Measurements from ENCODE around the gene CD1B.
"Not testable (repeated sequence)": the region's sequence is repeated elsewhere in the genome, so short reads cannot be mapped to it uniquely, and the experiment has no call there.

The CD1B gene

DNA sequence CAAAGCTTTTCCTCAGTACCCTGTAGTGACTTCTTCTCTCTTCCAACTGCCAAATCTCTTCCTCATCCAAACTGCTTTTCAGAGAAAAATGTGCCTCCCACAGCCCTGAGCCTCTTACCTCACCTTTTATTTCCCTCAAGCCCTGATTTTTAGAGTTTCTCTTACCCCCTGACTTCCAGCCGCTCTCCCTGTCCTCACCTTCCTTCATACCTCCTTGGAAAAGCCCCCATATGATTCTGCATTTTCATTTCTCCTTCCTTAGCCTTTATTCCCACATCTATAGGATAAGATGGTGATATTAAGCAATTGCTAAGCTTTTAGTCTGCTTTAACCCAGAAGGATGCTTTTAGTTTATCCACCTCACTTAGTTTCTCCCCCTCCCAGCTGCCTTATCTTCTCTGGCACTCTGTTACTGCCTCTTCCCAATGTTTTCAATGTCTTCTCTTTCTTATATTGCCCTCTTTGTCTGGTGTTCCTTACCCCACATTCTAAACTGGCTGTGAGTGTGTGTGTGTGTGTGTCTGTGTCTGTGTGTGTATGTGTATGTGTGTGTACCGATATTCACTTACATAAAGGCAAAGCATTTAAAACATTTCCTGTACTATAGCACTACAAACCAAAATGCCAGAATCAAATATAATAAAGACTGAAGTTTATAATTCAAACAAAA lies at the start of gene CD1B:
Gene CD1B, minus strand, starts transcription at position 51 of the 670 bp plus-strand sequence. CDS start 108 bp downstream, outside the sequence.
- no peak for DNase-seq (ENCODE audit: low read depth in 1 of 2, low spot score in 1 of 2)

GRCh38 chr1:158374860-158375259 lies 43.5 kb upstream of the CD1B start:
- no peak for DNase-seq (ENCODE audit: low read depth in 1 of 2, low spot score in 1 of 2)

- DNase-seq (ENCODE audit: low read depth in 1 of 2, low spot score in 1 of 2), result not testable (repeated sequence)
Observed at GRCh38 chr1:158374101-158374500, 42.8 kb upstream of the CD1B start.

DNA sequence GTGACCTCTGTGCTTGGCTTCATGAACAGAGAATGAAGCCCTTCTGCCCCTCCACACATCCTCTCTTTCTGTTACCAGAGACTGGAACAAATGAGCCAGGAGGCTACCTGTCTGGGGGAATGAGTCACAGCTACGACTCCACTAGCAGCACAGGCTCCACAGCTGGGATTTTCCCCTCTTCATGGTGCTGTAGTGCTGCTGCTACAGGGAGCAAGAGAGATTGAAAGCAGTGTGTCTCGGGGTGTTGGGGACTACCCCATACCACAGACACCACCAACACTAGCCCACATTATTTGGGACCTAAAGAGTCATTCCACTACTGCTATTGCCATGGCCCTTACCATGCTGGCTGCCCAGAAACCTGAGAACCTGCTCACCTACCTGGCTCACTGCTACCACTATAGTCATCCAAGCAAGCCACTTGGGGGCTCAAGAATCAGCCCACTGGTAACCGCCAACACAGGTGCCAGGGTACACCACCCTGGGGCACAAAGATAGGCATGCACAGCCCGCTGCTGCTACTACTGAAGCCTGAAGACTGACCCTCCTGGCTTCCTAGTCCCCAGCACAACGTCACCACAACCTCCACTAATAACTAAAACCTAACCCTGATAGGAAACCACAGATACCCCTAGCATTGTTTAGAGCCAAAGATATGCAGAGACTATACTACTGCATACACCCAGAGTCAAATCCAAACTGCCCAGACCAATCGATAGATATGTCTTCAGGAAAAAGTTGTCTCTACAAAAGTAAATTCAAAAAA lies 40.0 kb upstream of the CD1B start:
- peak in 1 of 2 donors; percentile 30 for DNase-seq (ENCODE audit: low read depth in 1 of 2, low spot score in 1 of 2)

- no peak for DNase-seq (ENCODE audit: low read depth in 1 of 2, low spot score in 1 of 2)
Observed at GRCh38 chr1:158366783-158367182, 35.5 kb upstream of the CD1B start.

GRCh38 chr1:158362941-158363340 lies 31.6 kb upstream of the CD1B start:
- no peak for DNase-seq (ENCODE audit: low read depth in 1 of 2, low spot score in 1 of 2)

DNA sequence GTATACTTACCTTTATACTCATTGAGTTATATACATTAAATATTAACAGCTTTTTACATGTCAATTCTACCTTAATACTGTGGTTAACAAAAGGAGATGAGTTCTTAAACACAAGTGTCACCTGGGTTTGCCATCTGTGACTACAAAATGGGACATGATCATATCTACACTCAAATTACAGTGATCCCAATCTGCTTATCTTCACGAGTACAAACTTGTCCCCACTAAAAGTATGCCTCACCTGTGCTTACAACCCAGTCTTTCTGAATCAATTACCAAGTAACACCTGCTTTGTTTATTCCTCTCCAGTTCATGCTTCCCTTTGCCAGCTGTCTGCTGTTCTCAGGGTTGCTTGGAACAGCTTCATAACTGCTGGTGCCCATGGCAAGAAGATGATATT lies 31.2 kb upstream of the CD1B start:
- DNase-seq (ENCODE audit: low read depth in 1 of 2, low spot score in 1 of 2), result no peak

DNA sequence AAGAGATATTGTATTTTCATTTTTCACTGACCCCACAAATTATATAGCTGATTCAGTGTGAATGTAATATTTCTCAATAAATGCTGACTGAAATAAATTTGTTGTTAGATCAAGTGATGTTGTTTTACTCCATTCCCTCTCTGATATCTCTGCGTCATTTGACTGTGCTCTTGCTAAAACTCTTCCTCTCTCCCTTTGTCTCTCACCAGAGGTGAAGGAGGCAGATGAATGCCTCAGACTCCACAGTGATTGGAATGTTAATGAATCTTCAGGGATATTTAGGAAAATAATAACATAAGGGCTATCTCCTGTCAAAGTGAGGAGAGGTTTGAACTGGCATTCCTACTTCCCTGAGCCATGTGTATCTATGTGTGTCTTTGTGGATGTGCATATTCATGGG lies 26.1 kb upstream of the CD1B start:
- DNase-seq (ENCODE audit: low read depth in 1 of 2, low spot score in 1 of 2), result no peak

GRCh38 chr1:158356616-158357015 lies 25.3 kb upstream of the CD1B start:
- no peak for DNase-seq (ENCODE audit: low read depth in 1 of 2, low spot score in 1 of 2)

DNA sequence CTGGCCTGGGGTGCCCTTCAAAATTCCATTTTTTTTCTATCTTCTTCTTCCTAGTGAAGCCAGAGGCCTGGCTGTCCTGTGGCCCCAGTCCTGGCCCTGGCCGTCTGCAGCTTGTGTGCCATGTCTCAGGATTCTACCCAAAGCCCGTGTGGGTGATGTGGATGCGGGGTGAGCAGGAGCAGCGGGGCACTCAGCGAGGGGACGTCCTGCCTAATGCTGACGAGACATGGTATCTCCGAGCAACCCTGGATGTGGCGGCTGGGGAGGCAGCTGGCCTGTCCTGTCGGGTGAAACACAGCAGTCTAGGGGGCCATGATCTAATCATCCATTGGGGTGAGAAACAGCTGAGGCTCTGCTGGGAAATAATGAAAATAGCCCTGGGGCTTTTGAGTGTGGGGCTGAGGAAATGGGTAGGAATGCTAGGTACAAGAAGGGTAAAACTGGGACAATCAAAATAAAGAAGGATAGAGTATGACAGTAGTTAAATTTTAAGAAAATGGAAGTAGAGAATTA lies 24.5 kb upstream of the CD1B start:
- DNase-seq (ENCODE audit: low read depth in 1 of 2, low spot score in 1 of 2), result no peak

- no peak for DNase-seq (ENCODE audit: low read depth in 1 of 2, low spot score in 1 of 2)
Observed at GRCh38 chr1:158354255-158354654, 22.9 kb upstream of the CD1B start.

DNA sequence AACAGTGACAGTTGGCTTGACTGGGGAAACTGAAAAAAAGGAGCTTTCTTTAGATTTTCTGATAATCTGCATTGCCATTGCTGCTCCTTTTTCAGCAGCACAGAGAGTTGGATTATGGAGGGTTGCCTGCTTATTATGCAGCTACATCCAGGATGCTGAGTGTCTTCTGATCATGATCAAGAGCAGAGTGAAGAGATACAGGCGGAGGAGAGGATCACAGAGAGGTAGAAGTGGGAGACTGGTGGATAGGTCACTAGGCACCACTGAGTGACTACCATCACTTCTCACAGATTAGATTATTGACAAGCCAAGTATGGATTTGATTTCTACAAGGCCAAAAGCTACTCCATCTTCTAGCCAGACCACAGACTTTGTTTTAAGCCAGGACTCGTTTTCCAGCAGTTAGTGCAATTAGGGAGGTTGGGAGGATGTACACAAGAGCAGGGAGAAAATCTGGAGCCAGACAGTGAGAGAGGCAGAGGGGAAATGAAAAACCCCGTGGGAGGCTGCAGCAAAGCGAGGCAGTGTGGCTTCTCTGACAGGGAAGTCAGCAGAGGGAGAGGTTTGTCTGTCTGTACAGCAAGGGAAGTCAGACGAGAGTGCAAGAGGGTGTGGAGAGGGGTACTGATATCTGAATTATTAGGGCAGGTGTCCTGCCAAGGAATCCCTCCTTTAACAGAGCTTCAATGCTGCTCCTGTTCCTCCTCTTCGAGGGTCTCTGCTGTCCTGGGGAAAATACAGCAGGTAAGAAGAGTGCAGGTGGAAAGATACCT lies 22.2 kb upstream of the CD1B start, which contains the start of gene CD1E:
Gene CD1E, plus strand, starts transcription at position 592 of the 773 bp plus-strand sequence. Its CDS starts 95 bp downstream, at position 687.
- no peak for DNase-seq (ENCODE audit: low read depth in 1 of 2, low spot score in 1 of 2)

- not testable (repeated sequence) for DNase-seq (ENCODE audit: low read depth in 1 of 2, low spot score in 1 of 2)
Observed at GRCh38 chr1:158348946-158349345, 17.6 kb upstream of the CD1B start.

GRCh38 chr1:158336413-158336812 lies 5.1 kb upstream of the CD1B start:
- not testable (repeated sequence) for DNase-seq (ENCODE audit: low read depth in 1 of 2, low spot score in 1 of 2)

DNA sequence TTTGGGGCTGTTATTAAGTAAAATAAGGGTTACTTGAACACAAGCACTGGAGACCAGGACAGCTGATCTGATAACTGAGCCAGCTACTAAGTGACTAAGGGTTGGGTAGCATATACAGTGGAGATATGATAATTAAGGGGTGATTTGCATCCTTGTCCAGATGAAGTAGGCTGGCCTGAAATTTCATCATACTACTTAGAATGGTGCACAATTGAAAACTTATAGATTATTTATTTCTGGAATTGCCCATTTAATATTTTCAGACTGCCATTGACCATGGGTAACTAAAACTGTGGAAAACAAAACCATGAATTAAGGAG lies 3.8 kb upstream of the CD1B start:
- DNase-seq (ENCODE audit: low read depth in 1 of 2, low spot score in 1 of 2), result no peak

- no peak for DNase-seq (ENCODE audit: low read depth in 1 of 2, low spot score in 1 of 2)
Observed at GRCh38 chr1:158334526-158335212, 3.3 kb upstream of the CD1B start.

DNA sequence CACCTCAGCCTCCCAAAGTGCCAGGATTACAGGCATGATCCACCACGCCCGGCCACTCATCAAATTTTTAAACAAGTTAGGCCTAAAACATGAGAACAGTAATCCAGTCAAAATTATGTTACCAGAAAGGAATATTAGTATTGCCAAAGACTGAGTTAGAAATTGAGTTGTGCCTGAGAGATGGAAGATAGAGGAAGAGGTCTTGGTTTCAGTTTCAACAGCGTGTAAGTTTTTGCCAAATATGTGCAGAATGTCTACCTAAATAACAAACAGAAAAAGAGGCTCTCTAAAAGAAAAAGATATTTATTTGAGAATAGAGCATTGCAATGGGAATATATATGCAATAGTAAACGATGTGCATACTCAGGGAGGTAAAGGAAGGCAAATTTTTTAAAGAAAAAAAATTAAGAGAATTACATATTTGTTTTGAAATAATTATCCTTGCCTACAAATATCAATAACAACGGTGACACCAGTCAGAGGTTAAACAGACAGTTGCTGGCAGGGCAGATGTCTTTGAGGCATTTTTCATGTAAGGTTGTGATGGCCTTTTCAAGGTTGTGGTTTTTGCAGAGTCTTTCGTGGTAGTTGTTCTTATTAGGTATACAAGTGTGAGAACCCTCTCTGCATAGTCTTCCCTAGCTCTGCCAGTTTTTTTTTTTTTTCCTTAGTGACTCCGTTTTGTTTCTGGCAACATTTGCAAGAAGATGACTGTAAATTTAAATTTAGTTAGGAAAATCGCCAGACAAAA lies 2.2 kb upstream of the CD1B start:
- DNase-seq (ENCODE audit: low read depth in 1 of 2, low spot score in 1 of 2), result no peak

DNA sequence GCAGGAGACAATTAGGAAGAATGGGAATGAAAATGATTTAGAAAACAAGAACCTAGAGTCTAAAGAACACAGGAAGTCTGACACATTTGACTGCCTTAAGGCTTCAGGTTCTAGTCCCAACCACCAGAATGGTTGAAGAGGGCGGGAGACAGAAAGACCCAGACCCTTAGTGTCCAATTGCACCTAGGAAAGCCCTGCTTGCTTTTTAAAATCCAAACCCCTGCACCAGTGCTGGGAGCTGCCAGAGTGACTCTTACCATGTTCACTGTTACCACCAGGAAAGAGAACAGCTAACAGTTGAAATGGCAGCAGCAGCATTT lies 265 bp downstream of the CD1B start:
- DNase-seq (ENCODE audit: low read depth in 1 of 2, low spot score in 1 of 2), result no peak

DNA sequence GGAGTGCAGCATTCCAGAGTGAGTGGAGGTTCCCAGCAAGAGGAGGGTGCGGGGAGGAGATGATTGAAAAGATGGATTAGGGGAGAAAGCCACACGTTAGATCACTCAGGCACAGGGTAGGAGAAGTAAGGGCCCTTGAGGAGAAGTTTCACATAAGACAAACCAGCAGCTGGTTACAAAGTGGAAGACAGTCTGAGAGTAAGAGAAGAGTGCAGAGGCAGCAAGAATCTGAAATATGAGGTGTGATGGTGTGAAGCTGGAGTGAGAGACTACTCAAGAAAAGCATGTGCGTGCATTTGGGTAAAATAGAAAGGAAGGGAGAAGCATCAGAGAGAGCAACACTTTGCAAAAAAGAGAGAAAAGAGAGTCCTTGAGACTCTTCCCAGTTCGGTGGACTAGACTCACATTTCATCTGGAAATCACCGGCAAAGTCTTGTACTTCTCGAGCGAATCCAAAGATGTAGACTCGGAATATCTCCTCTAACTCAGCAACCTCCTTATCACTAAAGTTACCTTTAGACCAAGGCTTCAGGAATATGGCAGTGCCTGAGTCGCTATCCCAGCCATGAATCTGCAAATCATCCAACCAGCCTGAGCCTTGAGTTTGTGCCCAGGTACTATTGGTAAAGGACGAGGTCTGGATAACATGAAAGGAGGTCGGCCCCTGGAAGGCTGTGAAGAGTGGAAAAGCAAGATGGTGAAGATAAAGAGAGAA lies 783 bp downstream of the CD1B start:
- DNase-seq (ENCODE audit: low read depth in 1 of 2, low spot score in 1 of 2), result no peak

DNA sequence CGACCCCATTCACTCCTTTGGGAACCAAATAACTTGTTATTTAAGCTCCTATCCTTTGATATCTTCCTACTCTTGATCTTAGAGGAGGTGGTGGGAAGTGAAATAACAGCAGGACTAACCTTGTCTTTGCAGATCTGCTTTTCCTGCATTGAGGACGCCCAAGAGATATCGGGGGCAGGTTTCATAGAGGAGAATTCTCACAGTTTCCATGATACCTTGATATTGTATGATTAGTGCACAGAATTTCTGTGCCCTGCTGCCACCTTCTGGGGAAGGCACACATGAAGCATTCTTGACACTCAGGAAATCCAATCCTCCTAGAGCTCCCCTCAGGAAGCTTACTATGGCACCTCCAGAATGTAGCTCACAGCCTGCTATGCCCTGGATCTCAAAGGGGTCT lies 1.6 kb downstream of the CD1B start:
- no peak for DNase-seq (ENCODE audit: low read depth in 1 of 2, low spot score in 1 of 2)
